ENCODE data around the gene KLK4.

KLK4 gene

GRCh38 chr19:50926144-50926543, 14.9 kb upstream of the KLK4 start:
- ATAC-seq (ENCODE audit: low read depth) = no peak
- peaks cover 9% of the 10 kb centered on the region for H3K27me3 ChIP-seq (ENCODE audit: insufficient read depth, poor library complexity, severe bottlenecking)
- no peak for DNase-seq (ENCODE audit: low spot score)
- TF ChIP-seq CTCF (IDR thresholded peaks at IDR 0.05; ENCODE audit: poor library complexity, severe bottlenecking) = no peak
- H3K36me3 ChIP-seq (ENCODE audit: low read depth) = no peaks in the 10 kb centered on the region
- H3K9me3 ChIP-seq (ENCODE audit: severe bottlenecking) = no peaks in the 10 kb centered on the region
- H3K4me3 ChIP-seq (ENCODE audit: severe bottlenecking) = no peak overlapping the region
- H3K4me1 ChIP-seq (ENCODE audit: insufficient read depth, poor library complexity, severe bottlenecking) = peaks cover under 1% of the 10 kb centered on the region
- no peak overlapping the region for H3K27ac ChIP-seq (ENCODE audit: poor library complexity, severe bottlenecking)

GRCh38 chr19:50925734-50926133, 14.5 kb upstream of the KLK4 start:
- no peak for DNase-seq (ENCODE audit: low spot score)
- peaks cover 10% of the 10 kb centered on the region for H3K27me3 ChIP-seq (ENCODE audit: insufficient read depth, poor library complexity, severe bottlenecking)
- no peak overlapping the region for H3K27ac ChIP-seq (ENCODE audit: poor library complexity, severe bottlenecking)
- H3K4me3 ChIP-seq (ENCODE audit: severe bottlenecking) = no peak overlapping the region
- no peaks in the 10 kb centered on the region for H3K36me3 ChIP-seq (ENCODE audit: low read depth)
- TF ChIP-seq CTCF (IDR thresholded peaks at IDR 0.05; ENCODE audit: poor library complexity, severe bottlenecking) = no peak
- no peaks in the 10 kb centered on the region for H3K4me1 ChIP-seq (ENCODE audit: insufficient read depth, poor library complexity, severe bottlenecking)
- no peaks in the 10 kb centered on the region for H3K9me3 ChIP-seq (ENCODE audit: severe bottlenecking)
- peak; percentile 59; the same call in 2 of the 3 replicates for ATAC-seq (ENCODE audit: low read depth)

GRCh38 chr19:50924586-50924985, 13.4 kb upstream of the KLK4 start:
- no peak overlapping the region for H3K4me3 ChIP-seq (ENCODE audit: severe bottlenecking)
- peaks cover 10% of the 10 kb centered on the region for H3K27me3 ChIP-seq (ENCODE audit: insufficient read depth, poor library complexity, severe bottlenecking)
- H3K27ac ChIP-seq (ENCODE audit: poor library complexity, severe bottlenecking) = no peak overlapping the region
- H3K9me3 ChIP-seq (ENCODE audit: severe bottlenecking) = no peaks in the 10 kb centered on the region
- no peak for ATAC-seq (ENCODE audit: low read depth)
- no peaks in the 10 kb centered on the region for H3K36me3 ChIP-seq (ENCODE audit: low read depth)
- no peak for TF ChIP-seq CTCF (IDR thresholded peaks at IDR 0.05; ENCODE audit: poor library complexity, severe bottlenecking)
- DNase-seq (ENCODE audit: low spot score) = no peak
- H3K4me1 ChIP-seq (ENCODE audit: insufficient read depth, poor library complexity, severe bottlenecking) = no peaks in the 10 kb centered on the region

GRCh38 chr19:50922317-50922853, 11.2 kb upstream of the KLK4 start:
- Histone ChIP-seq H3K9me3 (ENCODE audit: severe bottlenecking) (no peaks in the 10 kb centered on the region), H3K4me1 (ENCODE audit: insufficient read depth, poor library complexity, severe bottlenecking) (no peaks in the 10 kb centered on the region), H3K27ac (ENCODE audit: poor library complexity, severe bottlenecking) (no peak overlapping the region), H3K27me3 (ENCODE audit: insufficient read depth, poor library complexity, severe bottlenecking) (peaks cover 14% of the 10 kb centered on the region), H3K4me3 (ENCODE audit: severe bottlenecking) (no peak overlapping the region), H3K36me3 (ENCODE audit: low read depth) (no peaks in the 10 kb centered on the region)
- DNase-seq (ENCODE audit: low spot score) = no peak
- ATAC-seq (ENCODE audit: low read depth) = peak; percentile 98
- TF ChIP-seq CTCF (IDR thresholded peaks at IDR 0.05; ENCODE audit: poor library complexity, severe bottlenecking) = peak; percentile 85

GRCh38 chr19:50921426-50922316, 10.5 kb upstream of the KLK4 start:
- DNase-seq (ENCODE audit: low spot score) = no peak

More at GRCh38 chr19:50921426-50922316, 10.5 kb upstream of the KLK4 start:
- Histone ChIP-seq H3K4me1 (ENCODE audit: insufficient read depth, poor library complexity, severe bottlenecking) (no peaks in the 10 kb centered on the region), H3K4me3 (ENCODE audit: severe bottlenecking) (no peak overlapping the region), H3K27me3 (ENCODE audit: insufficient read depth, poor library complexity, severe bottlenecking) (peaks cover 14% of the 10 kb centered on the region), H3K36me3 (ENCODE audit: low read depth) (no peaks in the 10 kb centered on the region), H3K9me3 (ENCODE audit: severe bottlenecking) (no peaks in the 10 kb centered on the region), H3K27ac (ENCODE audit: poor library complexity, severe bottlenecking) (no peak overlapping the region)
- peak; percentile 15; the same call in 1 of the 3 replicates for ATAC-seq (ENCODE audit: low read depth)
- TF ChIP-seq CTCF (IDR thresholded peaks at IDR 0.05; ENCODE audit: poor library complexity, severe bottlenecking) = no peak
